H1 (cell line): ENCODE data around the gene KLHL29. TPM values are rescaled to one million over a fixed set of nuclear protein-coding genes. Genes with fewer than 3 reads are reported as not detected.

Source experiments
- CTCF ChIA-PET: fragments of 300-600 bp; sonication (Branson Sonifier 250); formaldehyde crosslinking; loops from one replicate; lab custom pipeline; 2021; ENCODE audit not compliant: partially characterized antibody; lab: Charles Lee
- POLR2A ChIA-PET: fragments of 300-600 bp; sonication (Branson Sonifier 250); formaldehyde crosslinking; loops from one replicate; lab custom pipeline; 2021; ENCODE audit warnings: inconsistent platforms; ENCODE audit not compliant: partially characterized antibody; lab: Charles Lee
- DNase-seq, 2 experiments: peaks; one replicate each; pipeline versions ENCODE4 v3.0.0 to v3.0.0-alpha.2; 2010 to 2022; ENCODE audit warnings: low spot score in 2 of 2, low read depth in 1 of 2, mixed read lengths in 1 of 2
- FAIRE-seq: peaks from 2 replicates; lab custom pipeline; 2011; peaks lifted over from hg19 to GRCh38; lab: Jason Lieb, UNC
- H2AFZ ChIP-seq: 2 replicates; pipeline ENCODE4 v1.8.1; 2012; ENCODE audit warnings: low read length, inconsistent platforms
- H2AK5ac ChIP-seq: 2 replicates; pipeline ENCODE4 v1.6.1; 2013; ENCODE audit warnings: low read depth, low read length
- H2BK120ac ChIP-seq: replicated peaks from 2 replicates; pipeline ENCODE3; 2013; ENCODE audit warnings: low read depth, low read length, inconsistent platforms
- H2BK12ac ChIP-seq: 2 replicates; pipeline ENCODE4 v1.6.1; 2013; ENCODE audit warnings: low read depth, low read length
- H2BK15ac ChIP-seq: 2 replicates; pipeline ENCODE4 v1.6.1; 2013; ENCODE audit warnings: low read length
- H2BK20ac ChIP-seq: 2 replicates; pipeline ENCODE4 v1.6.1; 2013; ENCODE audit warnings: low read length
- H2BK5ac ChIP-seq: 2 replicates; pipeline ENCODE4 v1.6.1; 2013; ENCODE audit warnings: low read depth, low read length
- H3K14ac ChIP-seq: 2 replicates; pipeline ENCODE4 v1.6.1; 2013; ENCODE audit warnings: inconsistent platforms; ENCODE audit not compliant: insufficient read length
- H3K18ac ChIP-seq: 2 replicates; pipeline ENCODE4 v1.6.1; 2013; ENCODE audit warnings: low read length; ENCODE audit errors: extremely low read depth
- H3K23ac ChIP-seq: 2 replicates; pipeline ENCODE4 v1.6.1; 2013; ENCODE audit warnings: inconsistent platforms; ENCODE audit not compliant: insufficient read length
- H3K23me2 ChIP-seq: 2 replicates; pipeline ENCODE4 v1.6.1; 2013; ENCODE audit warnings: low read depth, low read length
- H3K27ac ChIP-seq: 2 replicates; pipeline ENCODE4 v1.6.1; 2011; ENCODE audit warnings: low read depth, low read length, inconsistent platforms
- H3K27me3 ChIP-seq, 4 experiments: replicated peaks in 1 of 4; 1 replicate in 1 of 4; 2 replicates in 3 of 4; pipeline versions ENCODE4 v1.6.1 to v1.8.1; 2011 to 2013; ENCODE audit warnings: low read length in 3 of 4, mild to moderate bottlenecking in 3 of 4, inconsistent platforms in 2 of 4, mixed read lengths in 2 of 4, moderate library complexity in 1 of 4; ENCODE audit not compliant: control insufficient read depth in 3 of 4, insufficient read depth in 3 of 4; ENCODE audit errors: extremely low read depth in 1 of 4
- H3K36me3 ChIP-seq, 4 experiments: 2 replicates each; pipeline versions ENCODE4 v1.6.1 to v1.8.1; 2011 to 2013; ENCODE audit warnings: mild to moderate bottlenecking in 4 of 4, low read length in 3 of 4, moderate library complexity in 2 of 4, control low read depth in 1 of 4, inconsistent platforms in 1 of 4; ENCODE audit not compliant: insufficient read depth in 4 of 4, control insufficient read depth in 2 of 4
- H3K4ac ChIP-seq: replicated peaks from 2 replicates; pipeline ENCODE3; 2013; ENCODE audit warnings: low read length, low read depth, mixed read lengths, inconsistent platforms; ENCODE audit not compliant: insufficient read length
- H3K4me1 ChIP-seq, 4 experiments: replicated peaks in 1 of 4; 1 replicate in 1 of 4; 2 replicates in 3 of 4; pipeline versions ENCODE4 v1.6.1 to v1.8.1; 2011 to 2013; ENCODE audit warnings: low read length in 3 of 4, inconsistent platforms in 2 of 4, mixed read lengths in 1 of 4; ENCODE audit not compliant: insufficient read depth in 4 of 4, control insufficient read depth in 3 of 4
- H3K4me2 ChIP-seq, 2 experiments: 2 replicates each; pipeline versions ENCODE4 v1.6.1 to v1.8.1; 2011 to 2013; ENCODE audit warnings: low read depth in 2 of 2, low read length in 2 of 2, control low read depth in 1 of 2, inconsistent platforms in 1 of 2, mild to moderate bottlenecking in 1 of 2; ENCODE audit not compliant: insufficient read depth in 1 of 2
- H3K4me3 ChIP-seq, 4 experiments: fragments of 200-600, 300-600 bp in 1 of 4; sonication (generic), shearing (Covaris generic), sonication (Bioruptor Twin) in 1 of 4; 2 replicates each; pipeline versions ENCODE4 v1.5.1 to v1.8.1; 2011 to 2016; ENCODE audit warnings: low read length in 4 of 4, low read depth in 3 of 4, control low read depth in 2 of 4, inconsistent platforms in 2 of 4, mild to moderate bottlenecking in 2 of 4, mixed read lengths in 1 of 4, moderate library complexity in 1 of 4; ENCODE audit not compliant: insufficient read depth in 2 of 4; ENCODE audit errors: extremely low read depth in 1 of 4
- H3K56ac ChIP-seq: replicated peaks from 2 replicates; pipeline ENCODE3; 2013; ENCODE audit warnings: low read depth, mild to moderate bottlenecking, mixed read lengths, low read length, inconsistent platforms; ENCODE audit not compliant: insufficient read length
- H3K79me1 ChIP-seq: 2 replicates; pipeline ENCODE4 v1.6.1; 2013; ENCODE audit warnings: low read depth, low read length, control low read depth
- H3K79me2 ChIP-seq, 2 experiments: 2 replicates each; pipeline versions ENCODE4 v1.6.1 to v1.8.1; 2012 to 2013; ENCODE audit warnings: low read length in 2 of 2, mild to moderate bottlenecking in 2 of 2, inconsistent platforms in 1 of 2; ENCODE audit not compliant: insufficient read depth in 2 of 2, control insufficient read depth in 1 of 2
- H3K9ac ChIP-seq, 4 experiments: replicated peaks in 1 of 4; 1 replicate in 1 of 4; 2 replicates in 3 of 4; pipeline versions ENCODE4 v1.6.1 to v1.8.1; 2011 to 2013; ENCODE audit warnings: low read depth in 3 of 4, low read length in 3 of 4, control low read depth in 2 of 4, mild to moderate bottlenecking in 2 of 4, moderate library complexity in 2 of 4, inconsistent platforms in 1 of 4; ENCODE audit errors: extremely low read depth in 1 of 4
- H3K9me3 ChIP-seq, 2 experiments: 2 replicates each; pipeline versions ENCODE4 v1.6.1 to v1.8.1; 2012 to 2013; ENCODE audit warnings: mild to moderate bottlenecking in 2 of 2, moderate library complexity in 2 of 2, control low read depth in 1 of 2, inconsistent platforms in 1 of 2, low read depth in 1 of 2, low read length in 1 of 2, mixed read lengths in 1 of 2; ENCODE audit not compliant: insufficient read depth in 2 of 2
- H4K20me1 ChIP-seq, 2 experiments: replicated peaks in 1 of 2; 2 replicates each; pipeline versions ENCODE3 to v1.8.1; 2011 to 2013; ENCODE audit warnings: inconsistent platforms in 2 of 2, low read length in 2 of 2, mild to moderate bottlenecking in 1 of 2; ENCODE audit not compliant: insufficient read depth in 2 of 2, control insufficient read depth in 1 of 2
- H4K5ac ChIP-seq: 2 replicates; pipeline ENCODE4 v1.6.1; 2013; ENCODE audit warnings: low read length, low read depth, mixed read lengths, inconsistent platforms; ENCODE audit not compliant: insufficient read length
- H4K8ac ChIP-seq: 2 replicates; pipeline ENCODE4 v1.8.0; 2013; ENCODE audit warnings: mild to moderate bottlenecking, moderate library complexity, low read length, inconsistent platforms; ENCODE audit not compliant: insufficient read depth; ENCODE audit errors: extremely low read depth
- H4K91ac ChIP-seq: replicated peaks from 2 replicates; pipeline ENCODE3; 2013; ENCODE audit warnings: low read length, mixed read lengths, inconsistent platforms; ENCODE audit not compliant: insufficient read length
- BRCA1 ChIP-seq: IDR thresholded peaks from 2 replicates; pipeline ENCODE4 v1.6.1; 2012; ENCODE audit warnings: low read depth, low read length, improper control_type of control experiment
- CBX8 ChIP-seq: fragments of 300-800, 300-1000 bp; sonication (generic); IDR thresholded peaks from 2 replicates; pipeline ENCODE4 v1.7.1; 2016; ENCODE audit warnings: low read depth, low read length, borderline replicate concordance
- CTBP2 ChIP-seq: IDR thresholded peaks from 2 replicates; pipeline ENCODE4 v1.7.0; 2011; ENCODE audit warnings: borderline replicate concordance, mild to moderate bottlenecking, moderate library complexity, mixed read lengths, low read length; ENCODE audit not compliant: insufficient read depth, insufficient read length
- HDAC2 ChIP-seq, 2 experiments: fragments of 300-600 bp in 1 of 2; sonication (generic) in 1 of 2; IDR thresholded peaks; 2 replicates each; pipeline ENCODE4 v1.6.1; 2011 to 2012; ENCODE audit warnings: low read depth in 2 of 2, low read length in 2 of 2, mild to moderate bottlenecking in 2 of 2, moderate library complexity in 2 of 2, borderline replicate concordance in 1 of 2, inconsistent platforms in 1 of 2
- RFX5 ChIP-seq: IDR thresholded peaks from 2 replicates; pipeline ENCODE4 v1.6.1; 2011; ENCODE audit warnings: low read depth, low read length, improper control_type of control experiment, borderline replicate concordance
- SIN3A ChIP-seq, 2 experiments: IDR thresholded peaks in 1 of 2; conservative IDR thresholded peaks in 1 of 2; 2 replicates each; pipeline ENCODE4 v1.6.1; 2011 to 2012; ENCODE audit warnings: low read length in 2 of 2, improper control_type of control experiment in 1 of 2, low read depth in 1 of 2, mild to moderate bottlenecking in 1 of 2
- TBP ChIP-seq: IDR thresholded peaks from 2 replicates; pipeline ENCODE4 v1.6.1; 2011; ENCODE audit warnings: low read depth, low read length, improper control_type of control experiment
- WGBS, 2 experiments: shearing (Covaris generic) in 1 of 2; methylation state at CpG; one replicate each; pipeline versions ENCODE4 v1.1.6 to v1.1.7; 2013 to 2015; ENCODE audit warnings: low lambda C conversion rate in 2 of 2, mixed read lengths in 2 of 2, inconsistent platforms in 1 of 2, low coverage in 1 of 2, missing lambda C conversion rate in 1 of 2; ENCODE audit not compliant: insufficient replicate concordance in 2 of 2, insufficient coverage in 1 of 2, insufficient read length in 1 of 2; ENCODE audit errors: extremely low coverage in 1 of 2, missing lambda C conversion rate in 1 of 2; 5-methylcytosine and 5-hydroxymethylcytosine counted together
- polyA plus RNA-seq, 7 experiments: library from polyadenylated mRNA; depleted of rRNA in 3 of 7; stranded (reverse) in 5 of 7; unstranded in 2 of 7; fragments of >200 nt in 5 of 7; fragments of 200-250 nt in 2 of 7; gene quantifications; 1 replicate in 5 of 7; 2 replicates in 1 of 7; 4 replicates in 1 of 7; pipeline versions ENCODE4 v1.2.1 to v1.2.3, GENCODE V29; 2011 to 2013; ENCODE audit warnings: missing spikeins in 2 of 7, mixed read lengths in 2 of 7
- total RNA-seq: library from RNA; stranded (reverse); fragmentation: NEBNext Ultra II Directional; extraction: Animal tissue kit (Norgen Biotek cat#: 25700); gene quantifications from 2 replicates; pipeline ENCODE4 v1.2.1, GENCODE V29; 2021
- TF ChIP-seq, protein P1 (sequence below): IDR thresholded peaks from 2 replicates; pipeline ENCODE4 v1.6.1; 2011; ENCODE audit warnings: low read length, improper control_type of control experiment
- TF ChIP-seq, protein P2 (sequence below): IDR thresholded peaks from 2 replicates; pipeline ENCODE4 v1.6.1; 2011; ENCODE audit warnings: low read depth, mild to moderate bottlenecking, low read length; ENCODE audit not compliant: insufficient read depth

Gene KLHL29
- total and polyA plus RNA-seq, 2 of the 8 experiments (the other 6 are each of a cell fraction or from before 2014, with no cell fraction given) = 1.1 to 4.7 TPM

DNA sequence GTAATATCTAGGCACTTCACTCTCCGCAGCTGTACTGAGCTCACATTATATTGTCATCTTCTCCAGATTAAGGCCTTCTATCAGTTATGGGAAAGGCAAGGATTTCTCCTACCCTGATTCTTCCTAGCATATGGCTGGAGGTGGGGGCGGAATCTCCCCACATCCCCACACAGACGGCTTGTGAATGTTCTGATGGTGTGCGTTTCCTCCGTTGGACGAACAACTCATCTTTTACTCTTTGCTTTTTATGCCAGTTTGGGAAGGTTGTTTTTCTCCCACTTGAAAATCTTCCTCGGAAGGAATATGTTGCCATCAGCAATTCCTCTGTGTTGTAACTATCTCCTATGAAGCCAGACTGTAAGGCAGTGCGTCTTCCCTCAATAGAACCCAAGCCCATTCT lies 24.3 kb downstream of the KLHL29 start:
- peaks cover 2% of the 10 kb centered on the region; the same call in 1 of the 2 replicates for H3K23me2 ChIP-seq
- 94% methylated on average over 8 of the region's 8 CpGs; no CpG with 5 or more reads in 1 of the 2 experiments for WGBS, 2 experiments
- H3K36me3 ChIP-seq = no peaks in the 10 kb centered on the region
- H2BK120ac ChIP-seq = no peak overlapping the region
- H3K14ac ChIP-seq = no peak overlapping the region
- peaks cover 0 to 4% (median 2%) of the 10 kb centered on the region in 4 experiments; a peak in 2 of 7 replicates for H3K4me1 ChIP-seq
- no peak overlapping the region for H3K56ac ChIP-seq
- no peak overlapping the region for H3K23ac ChIP-seq
- H3K4me2 ChIP-seq = no peak overlapping the region
- FAIRE-seq = no peak
- H2BK5ac ChIP-seq = no peak overlapping the region
- no peaks in the 10 kb centered on the region for H3K9me3 ChIP-seq
- H2BK20ac ChIP-seq = no peak overlapping the region
- no peak overlapping the region for H3K9ac ChIP-seq
- H3K4ac ChIP-seq = no peak overlapping the region
- H2BK15ac ChIP-seq = no peak overlapping the region
- H3K79me1 ChIP-seq = no peaks in the 10 kb centered on the region
- H2AK5ac ChIP-seq = no peak overlapping the region
- H4K5ac ChIP-seq = no peak overlapping the region
- no peak overlapping the region for H2BK12ac ChIP-seq
- ChIA-PET POLR2A (no interaction called here), CTCF (interaction anchor here (1.2 to 2.3 kb wide), 2 partner anchors 8 to 155 kb away, joined by 4 to 12 read pairs; no protein-coding TSS in a partner anchor)
- no peak overlapping the region for H2AFZ ChIP-seq
- H3K18ac ChIP-seq = no peak overlapping the region
- no peaks in the 10 kb centered on the region for H3K79me2 ChIP-seq
- H4K20me1 ChIP-seq = no peaks in the 10 kb centered on the region
- H3K27ac ChIP-seq = no peak overlapping the region
- H3K27me3 ChIP-seq = no peaks in the 10 kb centered on the region
- no peak for DNase-seq
- H4K91ac ChIP-seq = no peak overlapping the region
- no peak overlapping the region for H3K4me3 ChIP-seq
- no peak overlapping the region for H4K8ac ChIP-seq
- TF ChIP-seq SIN3A (conservative IDR thresholded peaks at IDR 0.05 in 1 of 2, IDR thresholded peaks at IDR 0.05 in 1 of 2; ENCODE audit: low read depth in 1 of 2, low read length in 2 of 2) = no peak
- TF ChIP-seq, protein P1, sequence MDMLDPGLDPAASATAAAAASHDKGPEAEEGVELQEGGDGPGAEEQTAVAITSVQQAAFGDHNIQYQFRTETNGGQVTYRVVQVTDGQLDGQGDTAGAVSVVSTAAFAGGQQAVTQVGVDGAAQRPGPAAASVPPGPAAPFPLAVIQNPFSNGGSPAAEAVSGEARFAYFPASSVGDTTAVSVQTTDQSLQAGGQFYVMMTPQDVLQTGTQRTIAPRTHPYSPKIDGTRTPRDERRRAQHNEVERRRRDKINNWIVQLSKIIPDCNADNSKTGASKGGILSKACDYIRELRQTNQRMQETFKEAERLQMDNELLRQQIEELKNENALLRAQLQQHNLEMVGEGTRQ = no peak
- TF ChIP-seq, protein P2, sequence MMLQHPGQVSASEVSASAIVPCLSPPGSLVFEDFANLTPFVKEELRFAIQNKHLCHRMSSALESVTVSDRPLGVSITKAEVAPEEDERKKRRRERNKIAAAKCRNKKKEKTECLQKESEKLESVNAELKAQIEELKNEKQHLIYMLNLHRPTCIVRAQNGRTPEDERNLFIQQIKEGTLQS = no peak
- no peak for TF ChIP-seq RFX5
- TF ChIP-seq CTBP2 = no peak
- no peak for TF ChIP-seq CBX8
- TF ChIP-seq HDAC2 (IDR thresholded peaks at IDR 0.05; ENCODE audit: borderline replicate concordance in 1 of 2, low read depth in 2 of 2, low read length in 2 of 2) = no peak
- no peak for TF ChIP-seq BRCA1
- no peak for TF ChIP-seq TBP
